MV-4-11 (cell line): ENCODE measurements around the gene ZNF302.
"Not testable (repeated sequence)": the region's sequence is repeated elsewhere in the genome, so short reads cannot be mapped to it uniquely, and the experiment has no call there.

Experiments used
- DNase-seq: peaks from one replicate; lab custom pipeline; 2025; lab: John Stamatoyannopoulos, UW

The ZNF302 gene

GRCh38 chr19:34677386-34678084 lies at the start of gene ZNF302:
Gene ZNF302, plus strand, starts transcription at chr19:34677678. Its CDS starts 1,127 bp downstream, at chr19:34678805.
- DNase-seq = peak; percentile 99

- no peak for DNase-seq
Measured at GRCh38 chr19:34633802-34634201, 43.7 kb upstream of the ZNF302 start.

GRCh38 chr19:34639491-34640085 lies 37.9 kb upstream of the ZNF302 start:
- peak; percentile 65 for DNase-seq

- no peak for DNase-seq
Measured at GRCh38 chr19:34642241-34642640, 35.2 kb upstream of the ZNF302 start.

GRCh38 chr19:34644991-34645461 lies 32.5 kb upstream of the ZNF302 start:
- no peak for DNase-seq

- DNase-seq = no peak
Measured at GRCh38 chr19:34645551-34645950, 31.9 kb upstream of the ZNF302 start.

GRCh38 chr19:34649886-34650543 lies 27.5 kb upstream of the ZNF302 start:
- DNase-seq = no peak

- no peak for DNase-seq
Measured at GRCh38 chr19:34651747-34652146, 25.7 kb upstream of the ZNF302 start.

- DNase-seq = no peak
Measured at GRCh38 chr19:34654796-34655195, 22.7 kb upstream of the ZNF302 start.

- DNase-seq = no peak
Measured at GRCh38 chr19:34655651-34656050, 21.8 kb upstream of the ZNF302 start.

GRCh38 chr19:34661357-34661756 lies 16.1 kb upstream of the ZNF302 start:
- no peak for DNase-seq

- no peak for DNase-seq
Measured at GRCh38 chr19:34662919-34663318, 14.6 kb upstream of the ZNF302 start.

GRCh38 chr19:34664168-34664567 lies 13.3 kb upstream of the ZNF302 start:
- no peak for DNase-seq

GRCh38 chr19:34664870-34665269 lies 12.6 kb upstream of the ZNF302 start:
- no peak for DNase-seq

GRCh38 chr19:34665275-34665674 lies 12.2 kb upstream of the ZNF302 start:
- DNase-seq = not testable (repeated sequence)

- no peak for DNase-seq
Measured at GRCh38 chr19:34666200-34666957, 11.1 kb upstream of the ZNF302 start.

- DNase-seq = no peak
Measured at GRCh38 chr19:34666958-34667265, 10.6 kb upstream of the ZNF302 start.

GRCh38 chr19:34667349-34668076 lies 10.0 kb upstream of the ZNF302 start:
- no peak for DNase-seq

- not testable (repeated sequence) for DNase-seq
Measured at GRCh38 chr19:34668077-34668689, 9.3 kb upstream of the ZNF302 start.

- DNase-seq = not testable (repeated sequence)
Measured at GRCh38 chr19:34668690-34669089, 8.8 kb upstream of the ZNF302 start.

- DNase-seq = no peak
Measured at GRCh38 chr19:34669305-34669704, 8.2 kb upstream of the ZNF302 start.
